HL-60 (cell line): ENCODE measurements around the gene FOXO1.

Experiments
- DNase-seq, 2 experiments: peaks; one replicate each; pipeline ENCODE4 v3.0.0-alpha.2; 2010 to 2020; ENCODE audit warnings: low read depth in 1 of 2, low spot score in 1 of 2
- H3K27ac ChIP-seq: fragments of 250-450 bp; sonication (Bioruptor Pico); replicated peaks from 2 replicates; pipeline ENCODE4 v1.5.1; 2020; ENCODE audit warnings: mild to moderate bottlenecking, moderate library complexity
- H3K27me3 ChIP-seq: fragments of 250-450 bp; sonication (Bioruptor Pico); 2 replicates; pipeline ENCODE4 v1.5.1; 2021; ENCODE audit warnings: mild to moderate bottlenecking, moderate library complexity; ENCODE audit not compliant: insufficient read depth, poor library complexity, severe bottlenecking
- H3K4me3 ChIP-seq: replicated peaks from 2 replicates; pipeline ENCODE4 v1.5.1; 2011; ENCODE audit warnings: mild to moderate bottlenecking, control low read depth, low read length; ENCODE audit not compliant: insufficient read depth
- GABPA ChIP-seq: IDR thresholded peaks from 2 replicates; pipeline ENCODE4 v1.6.1; 2012; ENCODE audit warnings: low read depth
- POLR2AphosphoS5 ChIP-seq: IDR thresholded peaks from 2 replicates; pipeline ENCODE4 v1.6.1; 2012; ENCODE audit warnings: low read depth
- SPI1 ChIP-seq: IDR thresholded peaks from 2 replicates; pipeline ENCODE4 v1.6.1; 2012; ENCODE audit warnings: low read depth, mild to moderate bottlenecking, borderline replicate concordance
- TF ChIP-seq, protein P1 (sequence below): IDR thresholded peaks from 2 replicates; pipeline ENCODE4 v1.6.1; 2012; ENCODE audit warnings: low read depth; ENCODE audit not compliant: insufficient replicate concordance
- TF ChIP-seq, protein P2 (sequence below): IDR thresholded peaks from one replicate; pipeline ENCODE4 v1.5.1; 2011; ENCODE audit warnings: low read length, control low read depth, inconsistent platforms; ENCODE audit not compliant: insufficient read depth

The FOXO1 gene

DNA sequence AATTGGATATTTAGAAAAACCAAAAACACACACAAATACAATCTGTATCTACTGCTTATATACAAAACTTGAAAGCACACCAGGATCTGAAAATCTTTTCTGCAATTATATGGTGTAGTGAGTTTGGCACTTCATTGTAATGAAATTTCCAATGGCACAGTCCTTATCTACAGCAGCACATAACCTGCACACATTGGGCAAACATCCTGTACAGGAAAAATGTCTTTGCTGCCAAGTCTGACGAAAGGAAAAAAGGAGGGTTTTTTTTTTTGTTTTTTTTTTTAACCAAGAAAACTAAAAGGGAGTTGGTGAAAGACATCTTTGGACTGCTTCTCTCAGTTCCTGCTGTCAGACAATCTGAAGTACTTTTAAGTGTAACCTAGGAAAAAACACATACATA lies 107.8 kb downstream of the FOXO1 start:
- no peak for DNase-seq
- Histone ChIP-seq H3K4me3 (no peak overlapping the region), H3K27me3 (peaks cover 16% of the 10 kb centered on the region), H3K27ac (no peak overlapping the region)
- no peak for TF ChIP-seq SPI1
- TF ChIP-seq, protein P1, sequence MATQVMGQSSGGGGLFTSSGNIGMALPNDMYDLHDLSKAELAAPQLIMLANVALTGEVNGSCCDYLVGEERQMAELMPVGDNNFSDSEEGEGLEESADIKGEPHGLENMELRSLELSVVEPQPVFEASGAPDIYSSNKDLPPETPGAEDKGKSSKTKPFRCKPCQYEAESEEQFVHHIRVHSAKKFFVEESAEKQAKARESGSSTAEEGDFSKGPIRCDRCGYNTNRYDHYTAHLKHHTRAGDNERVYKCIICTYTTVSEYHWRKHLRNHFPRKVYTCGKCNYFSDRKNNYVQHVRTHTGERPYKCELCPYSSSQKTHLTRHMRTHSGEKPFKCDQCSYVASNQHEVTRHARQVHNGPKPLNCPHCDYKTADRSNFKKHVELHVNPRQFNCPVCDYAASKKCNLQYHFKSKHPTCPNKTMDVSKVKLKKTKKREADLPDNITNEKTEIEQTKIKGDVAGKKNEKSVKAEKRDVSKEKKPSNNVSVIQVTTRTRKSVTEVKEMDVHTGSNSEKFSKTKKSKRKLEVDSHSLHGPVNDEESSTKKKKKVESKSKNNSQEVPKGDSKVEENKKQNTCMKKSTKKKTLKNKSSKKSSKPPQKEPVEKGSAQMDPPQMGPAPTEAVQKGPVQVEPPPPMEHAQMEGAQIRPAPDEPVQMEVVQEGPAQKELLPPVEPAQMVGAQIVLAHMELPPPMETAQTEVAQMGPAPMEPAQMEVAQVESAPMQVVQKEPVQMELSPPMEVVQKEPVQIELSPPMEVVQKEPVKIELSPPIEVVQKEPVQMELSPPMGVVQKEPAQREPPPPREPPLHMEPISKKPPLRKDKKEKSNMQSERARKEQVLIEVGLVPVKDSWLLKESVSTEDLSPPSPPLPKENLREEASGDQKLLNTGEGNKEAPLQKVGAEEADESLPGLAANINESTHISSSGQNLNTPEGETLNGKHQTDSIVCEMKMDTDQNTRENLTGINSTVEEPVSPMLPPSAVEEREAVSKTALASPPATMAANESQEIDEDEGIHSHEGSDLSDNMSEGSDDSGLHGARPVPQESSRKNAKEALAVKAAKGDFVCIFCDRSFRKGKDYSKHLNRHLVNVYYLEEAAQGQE = no peak
- TF ChIP-seq, protein P2, sequence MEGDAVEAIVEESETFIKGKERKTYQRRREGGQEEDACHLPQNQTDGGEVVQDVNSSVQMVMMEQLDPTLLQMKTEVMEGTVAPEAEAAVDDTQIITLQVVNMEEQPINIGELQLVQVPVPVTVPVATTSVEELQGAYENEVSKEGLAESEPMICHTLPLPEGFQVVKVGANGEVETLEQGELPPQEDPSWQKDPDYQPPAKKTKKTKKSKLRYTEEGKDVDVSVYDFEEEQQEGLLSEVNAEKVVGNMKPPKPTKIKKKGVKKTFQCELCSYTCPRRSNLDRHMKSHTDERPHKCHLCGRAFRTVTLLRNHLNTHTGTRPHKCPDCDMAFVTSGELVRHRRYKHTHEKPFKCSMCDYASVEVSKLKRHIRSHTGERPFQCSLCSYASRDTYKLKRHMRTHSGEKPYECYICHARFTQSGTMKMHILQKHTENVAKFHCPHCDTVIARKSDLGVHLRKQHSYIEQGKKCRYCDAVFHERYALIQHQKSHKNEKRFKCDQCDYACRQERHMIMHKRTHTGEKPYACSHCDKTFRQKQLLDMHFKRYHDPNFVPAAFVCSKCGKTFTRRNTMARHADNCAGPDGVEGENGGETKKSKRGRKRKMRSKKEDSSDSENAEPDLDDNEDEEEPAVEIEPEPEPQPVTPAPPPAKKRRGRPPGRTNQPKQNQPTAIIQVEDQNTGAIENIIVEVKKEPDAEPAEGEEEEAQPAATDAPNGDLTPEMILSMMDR = no peak
- no peak for TF ChIP-seq POLR2AphosphoS5
- no peak for TF ChIP-seq GABPA

DNA sequence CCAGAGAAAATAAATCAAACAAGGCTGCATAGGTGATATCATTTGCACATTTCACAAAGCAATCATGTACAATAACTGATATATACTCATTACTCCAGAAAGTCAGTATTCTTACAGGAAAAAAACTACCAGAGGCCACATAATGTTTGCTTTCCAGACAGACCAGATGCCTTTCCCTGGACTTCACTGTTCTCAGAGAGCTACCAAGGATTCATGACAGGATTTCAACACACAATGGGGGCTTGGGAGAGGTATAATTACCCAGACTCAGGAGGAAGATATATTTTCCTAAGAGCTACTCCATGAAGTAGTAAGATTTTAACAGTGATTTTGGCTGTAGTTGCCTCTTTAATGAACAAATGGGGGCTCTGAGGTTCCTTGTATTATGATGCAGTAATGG lies 110.0 kb downstream of the FOXO1 start:
- no peak overlapping the region for H3K4me3 ChIP-seq
- TF ChIP-seq, protein P2 = no peak
- TF ChIP-seq, protein P1 = no peak
- TF ChIP-seq SPI1 (no peak), POLR2AphosphoS5 (no peak), GABPA (no peak)
- DNase-seq = no peak

DNA sequence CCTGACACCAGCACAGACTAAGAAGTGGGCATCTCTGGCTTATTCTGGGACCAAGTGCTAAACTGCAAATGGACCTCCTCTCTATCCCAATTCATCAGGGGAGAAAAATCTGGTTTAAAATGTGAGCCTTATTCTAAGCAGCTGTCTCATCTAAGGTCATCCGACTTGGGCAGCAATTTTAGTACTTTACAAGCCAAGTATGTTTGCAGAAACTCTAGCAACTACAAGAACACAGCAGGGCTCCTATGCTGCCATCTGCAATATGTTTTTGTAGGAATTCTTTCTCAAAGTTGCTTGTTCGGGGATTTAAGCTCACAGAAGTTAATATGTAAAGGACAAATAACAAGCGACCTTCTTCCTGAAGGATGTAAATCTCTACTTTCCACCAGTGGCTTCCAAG lies 113.1 kb downstream of the FOXO1 start:
- no peak overlapping the region for H3K27ac ChIP-seq
- no peak for DNase-seq
- TF ChIP-seq, protein P2 = no peak
- TF ChIP-seq POLR2AphosphoS5 = no peak

More for the DNA sequence above, 110.0 kb downstream of the FOXO1 start:
- H3K27me3 ChIP-seq = peaks cover 17% of the 10 kb centered on the region
- H3K27ac ChIP-seq = no peak overlapping the region

DNA sequence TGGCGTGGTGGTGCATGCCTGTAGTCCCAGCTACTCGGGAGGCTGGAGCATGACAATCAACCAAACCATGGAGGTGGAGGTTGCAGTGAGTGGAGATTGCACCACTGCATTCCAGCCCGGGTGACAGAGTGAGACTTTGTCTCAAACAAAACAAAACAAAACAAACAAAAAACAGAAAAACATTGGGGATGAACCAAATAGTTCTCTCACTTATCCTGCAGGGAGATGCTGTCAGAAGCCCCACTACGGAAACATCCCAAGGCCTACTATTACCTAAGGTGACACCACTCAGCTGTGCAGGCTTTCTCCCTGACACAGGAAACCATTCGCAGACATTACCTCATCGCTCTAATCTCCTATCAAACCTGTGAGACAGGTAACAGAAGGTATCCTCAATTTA lies 113.5 kb downstream of the FOXO1 start:
- Histone ChIP-seq H3K4me3 (no peak overlapping the region), H3K27me3 (peaks cover 21% of the 10 kb centered on the region), H3K27ac (no peak overlapping the region)
- TF ChIP-seq, protein P1 = no peak
- TF ChIP-seq, protein P2 = no peak
- no peak for TF ChIP-seq SPI1
- no peak for DNase-seq

More for the DNA sequence above, 113.1 kb downstream of the FOXO1 start:
- H3K4me3 ChIP-seq = no peak overlapping the region
- H3K27me3 ChIP-seq = peaks cover 23% of the 10 kb centered on the region
